ENCODE measurements around the gene PPP1R12C. TPM values are rescaled to one million over a fixed set of nuclear protein-coding genes. Genes with fewer than 3 reads are reported as not detected.

Gene PPP1R12C
- total RNA-seq, 4 donors from 2014 or later, result 113 to 512 (median 193) TPM

DNA sequence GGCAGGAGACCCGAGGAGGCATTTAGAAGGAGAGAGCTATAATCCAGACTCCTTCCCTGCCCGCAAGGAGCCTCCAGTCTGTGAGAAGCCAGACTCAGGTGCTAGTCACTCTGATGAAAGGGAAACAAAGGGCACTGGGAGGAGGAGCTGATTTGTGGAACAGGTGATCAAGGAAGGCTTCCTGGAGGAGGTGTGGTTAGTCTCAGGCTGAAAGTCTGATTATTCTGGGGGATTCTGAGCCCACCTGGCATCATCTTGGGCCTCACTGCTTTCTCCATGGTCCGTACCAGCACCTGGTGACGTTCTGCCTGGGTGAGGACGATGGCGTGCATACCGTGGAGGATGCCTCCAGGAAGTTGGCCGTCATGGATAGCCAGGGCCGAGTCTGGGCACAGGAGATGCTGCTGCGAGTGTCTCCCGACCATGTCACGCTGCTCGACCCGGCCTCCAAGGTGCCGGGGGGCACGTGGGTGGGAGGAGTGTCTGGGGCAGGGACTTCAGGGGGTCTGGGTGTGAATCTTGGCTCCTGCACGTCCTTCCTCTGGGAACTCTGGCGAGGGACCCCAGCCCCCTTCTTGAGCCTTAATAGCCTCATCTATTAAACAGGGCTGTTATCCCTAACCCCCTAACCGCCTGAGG, 37.9 kb downstream of the PPP1R12C start:
- peaks cover 0 to 21% (median 0%) of the 10 kb centered on the region in 4 donors for H3K9me3 ChIP-seq
- H3K36me3 ChIP-seq, result no peaks in the 10 kb centered on the region
- TF ChIP-seq, protein P1, sequence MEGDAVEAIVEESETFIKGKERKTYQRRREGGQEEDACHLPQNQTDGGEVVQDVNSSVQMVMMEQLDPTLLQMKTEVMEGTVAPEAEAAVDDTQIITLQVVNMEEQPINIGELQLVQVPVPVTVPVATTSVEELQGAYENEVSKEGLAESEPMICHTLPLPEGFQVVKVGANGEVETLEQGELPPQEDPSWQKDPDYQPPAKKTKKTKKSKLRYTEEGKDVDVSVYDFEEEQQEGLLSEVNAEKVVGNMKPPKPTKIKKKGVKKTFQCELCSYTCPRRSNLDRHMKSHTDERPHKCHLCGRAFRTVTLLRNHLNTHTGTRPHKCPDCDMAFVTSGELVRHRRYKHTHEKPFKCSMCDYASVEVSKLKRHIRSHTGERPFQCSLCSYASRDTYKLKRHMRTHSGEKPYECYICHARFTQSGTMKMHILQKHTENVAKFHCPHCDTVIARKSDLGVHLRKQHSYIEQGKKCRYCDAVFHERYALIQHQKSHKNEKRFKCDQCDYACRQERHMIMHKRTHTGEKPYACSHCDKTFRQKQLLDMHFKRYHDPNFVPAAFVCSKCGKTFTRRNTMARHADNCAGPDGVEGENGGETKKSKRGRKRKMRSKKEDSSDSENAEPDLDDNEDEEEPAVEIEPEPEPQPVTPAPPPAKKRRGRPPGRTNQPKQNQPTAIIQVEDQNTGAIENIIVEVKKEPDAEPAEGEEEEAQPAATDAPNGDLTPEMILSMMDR (IDR thresholded peaks at IDR 0.05), result no peak
- no peak for TF ChIP-seq POLR2A (IDR thresholded peaks at IDR 0.05)
- H3K27ac ChIP-seq, result peak overlapping the region in 1 of 4 donors; percentile 89
- H3K27me3 ChIP-seq, result peaks cover 0 to 7% of the 10 kb centered on the region in 2 donors
- H3K4me3 ChIP-seq, result peak overlapping the region in 1 of 4 donors; percentile 62
- peaks cover 0 to 24% (median 9%) of the 10 kb centered on the region in 4 donors for H3K4me1 ChIP-seq
- no peak for DNase-seq

DNA sequence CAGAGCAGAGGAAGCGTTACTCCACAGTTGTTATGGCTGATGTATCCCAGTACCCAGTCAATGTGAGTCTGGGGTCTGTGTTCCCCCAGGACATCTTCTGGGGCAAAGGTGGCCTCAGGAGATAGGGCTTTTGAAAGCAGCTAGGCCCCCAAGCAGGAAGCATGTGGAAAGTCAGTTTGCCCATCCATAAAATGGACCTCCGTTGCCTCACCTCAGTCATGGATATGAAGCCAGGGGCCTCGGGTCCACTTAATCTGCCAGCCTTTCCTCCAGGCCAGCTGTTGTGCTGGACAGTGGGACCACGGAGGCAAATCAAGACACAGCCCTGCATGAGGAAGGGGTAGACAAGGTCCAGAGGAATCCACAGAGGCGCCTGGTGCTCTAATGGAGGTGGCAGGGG, 38.4 kb downstream of the PPP1R12C start:
- peaks cover 0 to 21% (median 0%) of the 10 kb centered on the region in 4 donors for H3K9me3 ChIP-seq
- peaks cover 0 to 24% (median 9%) of the 10 kb centered on the region in 4 donors for H3K4me1 ChIP-seq
- TF ChIP-seq, protein P1 (IDR thresholded peaks at IDR 0.05), result no peak
- no peak for TF ChIP-seq POLR2A (IDR thresholded peaks at IDR 0.05)
- DNase-seq, result no peak
- no peak overlapping the region for H3K4me3 ChIP-seq
- H3K27ac ChIP-seq, result no peak overlapping the region
- peaks cover 0 to 7% of the 10 kb centered on the region in 2 donors for H3K27me3 ChIP-seq
- H3K36me3 ChIP-seq, result no peaks in the 10 kb centered on the region

DNA sequence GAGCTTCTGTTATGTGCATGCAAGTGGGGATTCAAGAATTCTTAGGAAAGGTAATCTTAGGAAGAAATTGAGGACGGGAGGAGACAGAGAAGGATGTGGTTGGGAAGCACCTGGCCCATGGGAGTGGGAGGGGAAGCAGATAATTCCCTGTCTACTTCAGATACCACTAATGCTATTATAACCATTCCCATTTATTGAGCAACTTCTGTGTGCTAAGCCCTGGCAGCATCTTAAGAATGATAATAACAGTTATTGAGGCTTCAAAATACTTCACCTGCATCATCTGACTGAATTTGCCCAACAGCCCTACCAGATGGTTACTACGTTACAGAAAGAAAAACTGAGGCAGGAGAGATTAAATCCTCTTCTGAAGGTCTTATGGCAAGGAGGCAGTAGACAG, 40.3 kb downstream of the PPP1R12C start:
- no peaks in the 10 kb centered on the region for H3K36me3 ChIP-seq
- H3K4me3 ChIP-seq, result no peak overlapping the region
- H3K4me1 ChIP-seq, result peaks cover 0 to 20% (median 9%) of the 10 kb centered on the region in 4 donors
- no peak overlapping the region for H3K27ac ChIP-seq
- no peak for DNase-seq
- H3K9me3 ChIP-seq, result peaks cover 0 to 14% (median 0%) of the 10 kb centered on the region in 4 donors
- no peak for TF ChIP-seq POLR2A (IDR thresholded peaks at IDR 0.05)
- TF ChIP-seq, protein P1 (IDR thresholded peaks at IDR 0.05), result no peak
- H3K27me3 ChIP-seq, result peaks cover 0 to 3% of the 10 kb centered on the region in 2 donors

DNA sequence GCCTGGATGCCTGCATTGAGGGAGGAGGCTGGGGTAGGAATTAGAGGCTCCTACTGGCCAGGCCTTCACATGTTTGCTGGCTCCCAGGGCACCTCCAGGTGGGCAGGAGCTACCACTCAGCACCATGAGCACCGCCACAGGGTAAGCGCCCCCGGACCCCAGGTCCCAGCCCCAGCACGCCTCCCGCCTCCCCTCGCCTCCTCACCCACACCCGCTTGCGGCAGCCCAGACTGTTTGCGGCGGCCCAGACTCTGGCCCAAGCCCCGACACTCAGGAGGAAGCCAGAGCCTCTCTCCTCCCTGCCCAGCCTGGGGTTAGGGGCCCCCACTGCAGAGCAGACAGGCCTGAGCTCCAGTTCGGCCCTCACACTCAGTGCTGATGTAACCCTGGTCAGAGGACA, 41.1 kb downstream of the PPP1R12C start:
- Histone ChIP-seq H3K4me3 (peak overlapping the region in 1 of 4 donors; percentile 43), H3K36me3 (no peaks in the 10 kb centered on the region), H3K4me1 (peaks cover 0 to 14% (median 7%) of the 10 kb centered on the region in 4 donors), H3K27ac (peak overlapping the region in 1 of 4 donors; percentile 64), H3K27me3 (no peaks in the 10 kb centered on the region), H3K9me3 (peaks cover 0 to 9% (median 0%) of the 10 kb centered on the region in 4 donors)
- TF ChIP-seq, protein P1 (IDR thresholded peaks at IDR 0.05), result no peak
- no peak for TF ChIP-seq POLR2A (IDR thresholded peaks at IDR 0.05)
- no peak for DNase-seq

DNA sequence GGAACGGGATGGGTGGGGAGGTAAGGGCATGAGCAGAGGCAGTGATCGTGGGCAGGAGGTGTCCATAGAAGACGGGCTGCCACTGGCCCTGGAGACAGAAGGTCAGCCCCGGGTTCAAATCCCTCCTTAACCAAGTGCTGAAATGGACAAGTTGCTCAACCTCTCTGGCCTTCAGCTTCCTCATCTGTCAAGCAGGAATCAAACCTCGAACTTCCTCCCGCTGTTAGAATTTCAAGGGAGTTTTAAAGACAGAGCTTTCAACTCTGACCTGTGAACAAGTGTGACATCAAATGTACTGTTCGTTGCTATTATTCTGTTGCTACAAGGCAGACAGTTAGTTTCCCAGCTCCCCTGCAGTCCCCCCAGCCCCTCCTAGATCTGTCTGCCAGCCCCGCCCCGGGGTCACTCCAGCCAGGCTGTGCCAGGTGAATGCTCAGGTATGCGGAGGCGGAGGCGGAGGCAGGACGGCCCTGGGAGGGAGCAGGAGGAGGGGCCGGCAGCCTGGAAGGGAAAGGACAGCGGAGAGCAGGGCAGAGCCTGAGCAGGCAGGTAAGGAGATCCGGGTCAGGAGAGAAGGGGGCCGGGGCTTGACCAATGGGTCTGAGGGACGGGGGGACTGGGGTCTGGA, 42.0 kb downstream of the PPP1R12C start, which contains the start of gene EPS8L1:
EPS8L1 (plus strand) TSS at position 499 of the 628 bp plus-strand sequence. CDS start 576 bp downstream, outside the sequence.
- Histone ChIP-seq H3K9me3 (peaks cover 0 to 5% (median 0%) of the 10 kb centered on the region in 4 donors), H3K36me3 (no peaks in the 10 kb centered on the region), H3K27me3 (no peaks in the 10 kb centered on the region), H3K4me1 (peaks cover 0 to 6% (median 4%) of the 10 kb centered on the region in 4 donors), H3K27ac (peak within 1 kb of the TSS in 1 of 4 donors; percentile 64), H3K4me3 (peak within 1 kb of the TSS in 1 of 4 donors; percentile 43)
- TF ChIP-seq POLR2A (IDR thresholded peaks at IDR 0.05), result peak in 1 of 2 donors; percentile 62
- TF ChIP-seq, protein P1 (IDR thresholded peaks at IDR 0.05), result no peak
- peak in 2 of 3 donors; percentile 79 to 85 for DNase-seq

All from Peyer's patch (tissue), 4 donors.